HG03442 (cell line): Measurements from ENCODE around the gene ZC3H12D.
"Not testable (repeated sequence)": the region's sequence is repeated elsewhere in the genome, so short reads cannot be mapped to it uniquely, and the experiment has no call there.

ENCODE experiments used
- ATAC-seq: cut with Tn5 transposase; IDR thresholded peaks from one replicate; pipeline ENCODE4 v1.9.1; 2021; ENCODE audit warnings: mild to moderate bottlenecking, moderate library complexity; ENCODE audit not compliant: unreplicated experiment

Gene ZC3H12D

DNA sequence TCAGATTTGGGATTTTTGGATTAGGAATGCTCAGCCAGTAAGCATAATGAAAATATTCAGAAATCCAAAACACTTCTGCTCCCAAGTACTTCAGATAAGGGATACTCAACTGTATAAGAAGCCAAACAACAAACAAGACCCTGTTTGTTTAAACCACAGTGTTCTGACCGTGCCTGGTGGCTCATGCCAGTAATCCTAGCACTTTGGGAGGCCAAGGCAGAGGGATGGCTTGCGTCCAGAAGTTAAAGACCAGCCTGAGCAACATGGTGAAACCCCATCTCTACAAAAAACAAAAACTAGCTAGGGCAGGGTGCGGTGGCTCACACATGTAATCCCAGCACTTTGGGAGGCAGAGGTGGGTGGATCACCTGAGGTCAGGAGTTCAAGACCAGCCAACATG lies 24.6 kb downstream of the ZC3H12D start:
- ATAC-seq, result not testable (repeated sequence)

GRCh38 chr6:149459761-149460160 lies 25.1 kb downstream of the ZC3H12D start:
- ATAC-seq, result no peak

- no peak for ATAC-seq
These were observed 26.0 kb downstream of the ZC3H12D start for GRCh38 chr6:149458806-149459205.

GRCh38 chr6:149458196-149458595 lies 26.6 kb downstream of the ZC3H12D start:
- ATAC-seq, result no peak

GRCh38 chr6:149457316-149457884 lies 27.4 kb downstream of the ZC3H12D start:
- no peak for ATAC-seq

DNA sequence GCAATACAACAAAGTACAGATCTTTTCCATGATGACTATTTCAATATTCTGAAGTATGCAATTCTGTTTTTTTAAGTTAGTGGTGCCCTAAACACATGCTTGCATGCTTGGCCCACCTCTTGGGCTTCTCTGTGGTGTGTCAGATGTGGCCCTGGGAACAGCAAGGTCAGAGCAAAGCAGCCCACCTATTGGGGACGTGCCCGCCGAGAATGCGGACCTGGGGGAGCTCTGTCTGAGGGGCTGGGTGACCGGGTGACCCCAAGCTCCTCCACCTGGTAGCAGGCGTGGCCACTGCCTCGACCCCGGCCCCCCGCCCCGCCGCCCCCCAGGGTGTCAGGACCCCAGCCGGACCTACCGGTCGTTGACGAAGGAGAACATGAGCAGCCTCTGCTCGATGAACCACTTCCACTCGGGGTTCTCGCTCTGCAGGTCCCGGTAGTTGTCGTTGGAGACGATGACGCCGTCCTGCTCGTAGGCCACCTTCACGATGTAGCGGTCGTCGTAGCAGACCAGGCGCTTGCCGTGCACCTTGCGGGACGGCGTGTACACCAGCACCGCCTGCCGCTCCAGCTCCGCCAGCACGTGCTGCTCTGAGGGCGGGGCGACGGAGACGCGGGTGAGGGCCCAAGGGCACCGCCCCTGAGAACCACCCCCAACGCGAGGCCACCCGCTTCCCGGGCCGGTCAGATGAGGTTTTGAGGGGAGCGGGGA lies 28.3 kb downstream of the ZC3H12D start:
- ATAC-seq, result no peak

- no peak for ATAC-seq
These were observed 29.6 kb downstream of the ZC3H12D start for GRCh38 chr6:149455031-149455732.

- no peak for ATAC-seq
These were observed 30.4 kb downstream of the ZC3H12D start for GRCh38 chr6:149454346-149454848.

- ATAC-seq, result no peak
These were observed 31.0 kb downstream of the ZC3H12D start for GRCh38 chr6:149453597-149454345.

- ATAC-seq, result no peak
These were observed 32.5 kb downstream of the ZC3H12D start for GRCh38 chr6:149452037-149452939.

- no peak for ATAC-seq
These were observed 33.3 kb downstream of the ZC3H12D start for GRCh38 chr6:149451376-149452036.

DNA sequence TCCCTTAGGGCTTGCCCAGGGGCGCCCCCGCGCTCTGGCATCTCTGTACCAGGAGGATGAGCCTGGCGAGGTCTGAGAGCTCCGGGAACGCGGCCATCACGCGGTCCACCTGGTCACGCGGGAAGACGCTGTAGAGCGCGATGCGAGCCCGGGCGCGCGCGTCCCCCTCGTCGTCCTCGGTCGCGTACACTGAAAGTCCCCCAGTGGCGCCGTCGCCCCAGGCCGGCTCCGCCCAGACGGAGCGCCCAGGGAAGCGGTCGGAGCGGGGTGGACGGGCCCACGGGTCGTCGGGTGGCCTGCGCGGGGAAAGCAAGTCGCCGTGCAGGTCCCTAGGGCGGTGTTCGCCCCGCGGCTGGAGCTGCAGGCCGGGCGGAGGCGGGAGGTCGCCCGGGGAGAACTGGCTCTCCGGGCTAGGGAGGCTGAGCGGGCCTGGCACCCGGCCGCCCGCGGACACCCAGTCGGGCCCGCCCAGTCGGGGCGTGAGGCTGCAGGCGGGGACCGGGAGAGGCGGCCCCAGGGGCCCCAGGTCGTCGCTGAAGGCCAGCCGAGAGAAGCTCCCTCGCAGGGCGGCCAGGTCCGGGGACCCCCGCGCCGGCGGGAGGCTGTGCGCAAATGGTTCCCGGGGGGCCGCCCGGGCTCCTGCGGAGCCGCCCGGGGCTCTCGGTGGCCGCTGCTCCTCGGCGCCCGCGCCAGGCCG lies 34.0 kb downstream of the ZC3H12D start:
- ATAC-seq, result no peak

GRCh38 chr6:149449831-149450678 lies 34.8 kb downstream of the ZC3H12D start:
- no peak for ATAC-seq

DNA sequence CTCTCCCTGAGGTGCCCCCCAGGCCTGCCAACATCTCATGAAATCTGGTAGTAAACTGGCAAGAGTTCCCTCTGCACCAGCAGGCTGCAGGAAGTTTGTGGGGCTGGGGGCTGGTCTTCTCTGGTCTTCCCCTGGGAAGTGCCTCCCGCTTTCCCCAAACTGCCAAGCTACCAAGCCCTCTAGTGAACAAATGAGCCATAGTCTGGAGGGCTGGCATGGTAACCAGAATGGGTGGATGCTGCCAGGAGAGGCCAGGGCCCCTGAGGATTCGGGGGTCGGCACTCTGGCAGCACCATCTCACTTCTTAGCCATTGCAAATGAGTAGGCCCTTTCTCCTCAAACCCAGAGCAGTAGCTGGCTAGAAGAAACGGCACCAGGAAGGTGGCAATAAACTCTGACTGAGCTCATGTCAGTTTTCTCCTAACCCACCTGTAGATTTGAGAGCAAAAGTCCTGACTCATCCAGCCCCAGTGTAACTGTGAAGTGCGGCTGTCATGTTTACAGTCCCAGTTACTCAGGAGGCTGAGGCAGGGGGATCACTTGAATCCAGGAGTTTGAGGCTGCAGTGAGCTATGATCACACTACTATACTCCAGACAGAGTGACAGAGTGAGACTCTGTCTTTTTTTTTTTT lies 35.9 kb downstream of the ZC3H12D start:
- ATAC-seq, result no peak

GRCh38 chr6:149446791-149447376 lies 37.9 kb downstream of the ZC3H12D start:
- ATAC-seq, result no peak

DNA sequence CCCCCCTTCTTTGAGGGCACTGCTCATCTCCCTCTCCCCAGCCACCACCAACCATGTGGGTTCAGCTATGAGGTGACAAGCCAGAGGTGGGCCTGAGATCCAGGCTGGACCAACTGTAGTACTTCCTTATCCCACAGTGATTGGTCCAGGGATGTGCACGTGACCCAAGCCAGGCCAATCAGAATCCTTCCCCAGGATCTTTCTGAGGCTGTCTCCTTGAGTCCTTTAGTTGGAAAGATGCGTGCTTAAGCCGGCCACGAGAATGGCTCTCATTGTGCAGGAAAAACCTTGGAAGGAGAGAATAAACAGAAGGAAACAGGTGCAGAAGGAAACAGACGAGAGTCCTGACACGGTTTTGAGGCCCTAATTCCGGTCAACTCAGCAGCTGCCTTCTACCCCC lies 39.2 kb downstream of the ZC3H12D start:
- no peak for ATAC-seq

DNA sequence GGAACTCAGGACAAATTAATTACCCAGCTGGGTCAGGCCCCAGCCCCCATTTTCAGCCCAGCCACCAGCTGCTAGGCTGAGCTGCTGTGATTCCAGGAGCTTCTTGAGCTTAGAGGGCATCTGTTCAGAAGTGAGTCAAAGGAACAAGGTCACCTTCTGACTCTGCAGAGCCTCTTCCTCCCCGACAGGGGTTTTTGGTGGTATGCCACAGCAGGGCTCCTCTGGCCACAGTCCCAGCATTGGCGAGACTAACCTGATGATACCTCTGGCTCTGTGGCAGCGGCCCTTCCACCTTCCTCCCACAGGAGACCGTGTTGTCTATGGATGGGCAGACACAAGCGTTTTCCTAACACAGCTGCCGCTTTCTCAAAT lies 39.7 kb downstream of the ZC3H12D start:
- no peak for ATAC-seq
